ENCODE results near the gene KCNK1.

The KCNK1 gene

DNA sequence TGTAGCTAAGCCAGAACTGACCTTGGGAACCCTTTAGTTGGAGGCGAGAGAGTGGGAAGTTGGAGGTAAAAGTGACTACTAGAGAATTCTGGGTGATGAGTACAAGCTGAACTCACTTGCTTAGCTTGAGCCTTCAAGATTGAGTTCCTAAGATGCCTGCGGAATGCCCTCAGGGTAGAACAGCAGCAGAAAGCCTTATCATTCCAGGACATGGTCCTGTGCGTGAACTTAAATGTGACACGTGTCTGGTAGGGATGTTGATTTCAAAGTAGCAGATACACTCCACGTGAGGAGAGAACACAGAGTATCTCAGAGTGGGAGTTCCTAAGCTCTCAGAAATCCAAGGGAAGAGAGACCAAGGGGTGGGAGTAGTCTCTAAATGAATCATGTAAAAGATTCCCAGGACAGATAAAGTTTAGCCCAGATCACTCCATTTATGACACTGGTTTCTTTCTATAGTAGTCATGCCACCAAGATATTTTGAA lies 60.1 kb downstream of the KCNK1 start:
- H3K4me3 ChIP-seq (ENCODE audit: control insufficient read depth, low read depth, low read length) = no peak overlapping the region
- peak; percentile 13 for DNase-seq (ENCODE audit: low read depth)
- TF ChIP-seq, protein P1, sequence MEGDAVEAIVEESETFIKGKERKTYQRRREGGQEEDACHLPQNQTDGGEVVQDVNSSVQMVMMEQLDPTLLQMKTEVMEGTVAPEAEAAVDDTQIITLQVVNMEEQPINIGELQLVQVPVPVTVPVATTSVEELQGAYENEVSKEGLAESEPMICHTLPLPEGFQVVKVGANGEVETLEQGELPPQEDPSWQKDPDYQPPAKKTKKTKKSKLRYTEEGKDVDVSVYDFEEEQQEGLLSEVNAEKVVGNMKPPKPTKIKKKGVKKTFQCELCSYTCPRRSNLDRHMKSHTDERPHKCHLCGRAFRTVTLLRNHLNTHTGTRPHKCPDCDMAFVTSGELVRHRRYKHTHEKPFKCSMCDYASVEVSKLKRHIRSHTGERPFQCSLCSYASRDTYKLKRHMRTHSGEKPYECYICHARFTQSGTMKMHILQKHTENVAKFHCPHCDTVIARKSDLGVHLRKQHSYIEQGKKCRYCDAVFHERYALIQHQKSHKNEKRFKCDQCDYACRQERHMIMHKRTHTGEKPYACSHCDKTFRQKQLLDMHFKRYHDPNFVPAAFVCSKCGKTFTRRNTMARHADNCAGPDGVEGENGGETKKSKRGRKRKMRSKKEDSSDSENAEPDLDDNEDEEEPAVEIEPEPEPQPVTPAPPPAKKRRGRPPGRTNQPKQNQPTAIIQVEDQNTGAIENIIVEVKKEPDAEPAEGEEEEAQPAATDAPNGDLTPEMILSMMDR (conservative IDR thresholded peaks at IDR 0.05; ENCODE audit: control insufficient read depth, insufficient read depth, low read depth, low read length) = no peak

DNA sequence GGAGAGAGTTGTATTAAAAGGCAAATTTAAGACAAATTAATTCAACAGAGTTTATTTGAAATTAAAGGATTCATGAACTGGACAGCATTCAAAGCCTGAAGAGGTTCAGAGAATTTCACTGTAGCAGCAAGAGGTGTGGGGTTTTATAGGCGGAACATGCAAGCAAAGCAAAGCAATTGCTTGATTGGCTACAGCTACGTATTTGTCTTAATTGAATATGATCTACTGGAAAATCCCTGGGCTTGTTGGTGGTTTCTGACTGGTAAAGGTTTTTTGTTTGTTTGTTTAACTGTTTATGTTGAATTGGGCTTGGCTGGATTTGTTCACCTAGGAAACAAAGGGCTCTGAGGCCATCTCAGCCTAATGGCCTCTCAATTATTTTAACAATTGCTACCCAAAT lies 61.5 kb downstream of the KCNK1 start:
- DNase-seq (ENCODE audit: low read depth) = no peak
- no peak overlapping the region for H3K4me3 ChIP-seq (ENCODE audit: control insufficient read depth, low read depth, low read length)
- TF ChIP-seq, protein P1 (conservative IDR thresholded peaks at IDR 0.05; ENCODE audit: control insufficient read depth, insufficient read depth, low read depth, low read length) = no peak

DNA sequence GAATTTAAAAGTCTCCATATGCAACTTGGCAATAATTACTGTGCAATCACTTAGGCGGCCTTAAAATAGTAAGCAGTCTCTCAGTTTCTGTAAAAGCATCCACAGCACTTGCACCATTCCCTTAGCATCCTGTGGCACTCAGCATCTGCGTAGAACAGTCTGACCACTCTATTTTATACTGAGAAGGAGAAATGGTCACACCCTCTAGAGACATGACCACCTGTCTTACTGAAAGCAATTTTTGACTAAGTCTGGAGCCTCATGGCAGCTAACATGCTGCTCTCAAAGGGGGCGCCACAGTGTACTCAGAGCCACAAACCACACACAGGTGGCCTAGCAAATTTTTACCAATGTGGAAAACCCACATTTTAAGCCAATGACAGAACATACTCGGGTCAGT lies 62.0 kb downstream of the KCNK1 start:
- DNase-seq (ENCODE audit: low read depth) = no peak
- no peak overlapping the region for H3K4me3 ChIP-seq (ENCODE audit: control insufficient read depth, low read depth, low read length)
- TF ChIP-seq, protein P1 (conservative IDR thresholded peaks at IDR 0.05; ENCODE audit: control insufficient read depth, insufficient read depth, low read depth, low read length) = no peak

DNA sequence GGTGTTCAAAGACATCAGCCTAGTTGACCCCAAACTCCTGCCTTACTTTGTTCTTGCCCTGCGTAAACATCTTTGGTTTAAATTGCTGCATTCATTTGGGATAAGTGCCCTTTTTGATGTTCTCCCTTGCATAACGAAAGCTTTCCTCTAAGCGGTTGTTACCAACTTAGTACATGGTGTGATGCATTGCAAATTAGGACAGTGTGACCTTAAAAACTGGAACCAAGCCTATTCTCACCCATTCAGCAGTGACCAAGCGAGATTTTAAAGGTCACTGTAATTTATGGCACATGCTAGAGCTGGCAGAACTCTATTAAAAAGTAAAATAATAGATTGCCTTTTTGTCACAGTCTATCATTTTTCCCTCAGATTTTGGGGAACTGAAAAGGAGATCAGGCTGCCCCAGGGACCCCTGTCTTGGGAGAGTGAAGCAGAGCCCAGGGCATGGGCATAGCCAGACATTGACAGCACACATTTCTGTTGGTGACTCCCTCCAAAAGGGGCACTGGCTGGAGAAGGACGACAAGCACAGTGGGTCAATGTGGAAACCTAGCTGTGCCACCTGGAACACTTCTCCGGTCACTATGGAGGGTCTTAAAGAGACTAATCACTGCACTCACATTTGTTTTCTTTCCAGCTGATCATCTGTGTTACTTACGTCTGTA lies 63.9 kb downstream of the KCNK1 start:
- TF ChIP-seq, protein P1 (conservative IDR thresholded peaks at IDR 0.05; ENCODE audit: control insufficient read depth, insufficient read depth, low read depth, low read length) = no peak

DNA sequence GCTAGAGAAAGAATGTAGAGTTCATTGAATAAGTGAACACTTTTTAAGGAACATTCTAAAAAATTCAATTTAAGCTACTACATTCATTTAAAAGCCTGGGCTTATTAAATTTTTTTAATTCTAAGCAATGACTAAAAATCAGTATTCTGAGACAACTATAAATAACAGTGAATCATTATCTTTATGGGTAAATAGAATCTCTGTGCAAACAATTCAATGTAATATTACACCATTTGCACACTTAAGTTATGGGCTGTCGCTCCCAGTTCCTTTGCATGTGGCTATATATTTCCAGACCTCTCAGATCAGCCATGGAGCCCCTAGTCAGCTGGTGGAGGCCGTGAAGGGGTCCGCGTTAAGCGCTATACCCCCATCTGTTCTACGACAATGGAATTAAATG lies 65.1 kb downstream of the KCNK1 start:
- TF ChIP-seq, protein P1 (conservative IDR thresholded peaks at IDR 0.05; ENCODE audit: control insufficient read depth, insufficient read depth, low read depth, low read length) = no peak
- H3K4me3 ChIP-seq (ENCODE audit: control insufficient read depth, low read depth, low read length) = no peak overlapping the region
- DNase-seq (ENCODE audit: low read depth) = no peak

More for the DNA sequence above, 63.9 kb downstream of the KCNK1 start:
- no peak for DNase-seq (ENCODE audit: low read depth)
- H3K4me3 ChIP-seq (ENCODE audit: control insufficient read depth, low read depth, low read length) = no peak overlapping the region

DNA sequence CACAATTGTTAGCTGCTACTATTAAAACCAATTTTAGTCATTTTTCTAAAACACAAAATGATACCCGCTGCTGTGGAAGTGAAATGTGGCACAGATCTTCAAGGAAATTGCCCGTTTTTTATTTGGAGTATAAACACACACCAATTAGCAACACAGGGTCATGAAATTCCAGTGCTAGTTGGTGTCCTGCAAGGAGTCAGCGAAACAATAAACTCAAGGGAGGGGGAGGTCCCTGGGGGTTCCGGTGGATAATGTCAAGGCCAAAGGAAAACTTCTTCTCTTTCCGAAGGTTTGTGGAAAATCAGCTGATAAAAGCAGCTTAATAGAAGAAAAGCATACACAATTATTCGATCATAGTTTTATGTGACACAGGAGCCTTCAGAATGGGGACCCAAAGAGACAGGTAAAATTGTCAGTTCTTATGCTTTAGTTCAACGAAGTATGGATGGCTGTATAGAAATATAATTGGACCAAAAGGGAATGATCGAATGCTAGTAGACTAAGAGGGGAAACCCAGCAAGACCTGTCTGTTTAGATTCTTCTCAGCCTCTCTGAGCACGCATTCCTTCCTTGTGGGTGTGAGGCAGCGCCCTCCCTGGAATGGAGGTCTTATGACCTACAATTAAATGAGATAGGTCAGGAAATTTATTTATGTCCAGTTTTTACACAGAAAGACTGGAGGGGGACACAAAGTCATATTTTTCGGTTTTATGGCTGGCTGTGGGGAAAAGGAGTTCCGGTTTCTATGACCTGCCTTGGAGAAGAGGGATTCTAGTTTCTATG lies 65.9 kb downstream of the KCNK1 start:
- TF ChIP-seq, protein P1 (conservative IDR thresholded peaks at IDR 0.05; ENCODE audit: control insufficient read depth, insufficient read depth, low read depth, low read length) = no peak
- H3K4me3 ChIP-seq (ENCODE audit: control insufficient read depth, low read depth, low read length) = no peak overlapping the region
- no peak for DNase-seq (ENCODE audit: low read depth)

Measured in fibroblast of mammary gland (primary cell).